ENCODE results near the gene NKPD1.

- no peak for TF ChIP-seq EZH2phosphoT487 (IDR thresholded peaks at IDR 0.05; ENCODE audit: insufficient read depth, low read depth)
- TF ChIP-seq EZH2 (IDR thresholded peaks at IDR 0.05; ENCODE audit: insufficient read depth, poor library complexity, severe bottlenecking): no peak
Measured at GRCh38 chr19:45123440-45123850, 37.3 kb downstream of the NKPD1 start.

Data from GM23248 (cell line).